Measurements from ENCODE around the gene TIAM1.

Gene TIAM1

GRCh38 chr21:31262728-31263127 lies 81.3 kb downstream of the TIAM1 start:
- no peak overlapping the region for H3K4me3 ChIP-seq (ENCODE audit: low read depth, low read length)
- TF ChIP-seq MYC (IDR thresholded peaks at IDR 0.05; ENCODE audit: low read depth, low read length) (no peak), POLR2A (IDR thresholded peaks at IDR 0.05; ENCODE audit: extremely low read depth, insufficient read length) (no peak), MAX (IDR thresholded peaks at IDR 0.05; ENCODE audit: low read depth, low read length) (no peak), CTCF (IDR thresholded peaks at IDR 0.05; ENCODE audit: low read depth, low read length) (no peak)
- no peak for DNase-seq (ENCODE audit: low read depth)

- DNase-seq (ENCODE audit: low read depth): no peak
- H3K4me3 ChIP-seq (ENCODE audit: low read depth, low read length): no peak overlapping the region
- TF ChIP-seq MYC (IDR thresholded peaks at IDR 0.05; ENCODE audit: low read depth, low read length): no peak
- no peak for TF ChIP-seq POLR2A (IDR thresholded peaks at IDR 0.05; ENCODE audit: extremely low read depth, insufficient read length)
- no peak for TF ChIP-seq CTCF (IDR thresholded peaks at IDR 0.05; ENCODE audit: low read depth, low read length)
- TF ChIP-seq MAX (IDR thresholded peaks at IDR 0.05; ENCODE audit: low read depth, low read length): no peak
Measured at GRCh38 chr21:31261759-31262158, 82.3 kb downstream of the TIAM1 start.

- no peak overlapping the region for H3K4me3 ChIP-seq (ENCODE audit: low read depth, low read length)
- DNase-seq (ENCODE audit: low read depth): no peak
- TF ChIP-seq CTCF (IDR thresholded peaks at IDR 0.05; ENCODE audit: low read depth, low read length): no peak
- no peak for TF ChIP-seq POLR2A (IDR thresholded peaks at IDR 0.05; ENCODE audit: extremely low read depth, insufficient read length)
Measured at GRCh38 chr21:31260790-31261189, 83.3 kb downstream of the TIAM1 start.

- no peak for DNase-seq (ENCODE audit: low read depth)
- H3K4me3 ChIP-seq (ENCODE audit: low read depth, low read length): no peak overlapping the region
- TF ChIP-seq CTCF (IDR thresholded peaks at IDR 0.05; ENCODE audit: low read depth, low read length) (no peak), MYC (IDR thresholded peaks at IDR 0.05; ENCODE audit: low read depth, low read length) (no peak), POLR2A (IDR thresholded peaks at IDR 0.05; ENCODE audit: extremely low read depth, insufficient read length) (no peak), MAX (IDR thresholded peaks at IDR 0.05; ENCODE audit: low read depth, low read length) (no peak)
Measured at GRCh38 chr21:31258073-31258472, 86.0 kb downstream of the TIAM1 start.

- no peak for TF ChIP-seq MYC (IDR thresholded peaks at IDR 0.05; ENCODE audit: low read depth, low read length)
- TF ChIP-seq CTCF (IDR thresholded peaks at IDR 0.05; ENCODE audit: low read depth, low read length): no peak
- TF ChIP-seq MAX (IDR thresholded peaks at IDR 0.05; ENCODE audit: low read depth, low read length): no peak
- TF ChIP-seq POLR2A (IDR thresholded peaks at IDR 0.05; ENCODE audit: extremely low read depth, insufficient read length): no peak
- H3K4me3 ChIP-seq (ENCODE audit: low read depth, low read length): no peak overlapping the region
- no peak for DNase-seq (ENCODE audit: low read depth)
Measured at GRCh38 chr21:31257265-31257664, 86.8 kb downstream of the TIAM1 start.

GRCh38 chr21:31255896-31256295 lies 88.2 kb downstream of the TIAM1 start:
- DNase-seq (ENCODE audit: low read depth): no peak
- TF ChIP-seq CTCF (IDR thresholded peaks at IDR 0.05; ENCODE audit: low read depth, low read length) (no peak), MYC (IDR thresholded peaks at IDR 0.05; ENCODE audit: low read depth, low read length) (no peak), POLR2A (IDR thresholded peaks at IDR 0.05; ENCODE audit: extremely low read depth, insufficient read length) (no peak), MAX (IDR thresholded peaks at IDR 0.05; ENCODE audit: low read depth, low read length) (no peak)
- H3K4me3 ChIP-seq (ENCODE audit: low read depth, low read length): no peak overlapping the region
